Transverse colon (tissue), 4 donors: ENCODE measurements around the gene TMEM108. TPM values are rescaled to one million over a fixed set of nuclear protein-coding genes. Genes with fewer than 3 reads are reported as not detected.

Source experiments
- DNase-seq: peaks from one replicate; pipeline ENCODE4 v3.0.0-alpha.2; 2019
- H3K27ac ChIP-seq, 4 donors: fragments of 200-600 bp; sonication (generic); 2 replicates each; pipeline ENCODE4 v1.5.1; 2016 to 2018; ENCODE audit warnings: inconsistent platforms in 4 of 4
- H3K27me3 ChIP-seq: fragments of 200-600 bp; sonication (generic); 2 replicates; pipeline ENCODE4 v1.5.1; 2017; ENCODE audit warnings: inconsistent platforms
- H3K36me3 ChIP-seq, 4 donors: fragments of 200-600 bp; sonication (generic); 2 replicates each; pipeline ENCODE4 v1.5.1; 2017 to 2019; ENCODE audit warnings: inconsistent platforms in 4 of 4
- H3K4me1 ChIP-seq, 4 donors: fragments of 200-600 bp; sonication (generic); 2 replicates each; pipeline ENCODE4 v1.5.1; 2017 to 2020; ENCODE audit warnings: inconsistent platforms in 4 of 4
- H3K4me3 ChIP-seq, 4 donors: fragments of 200-600 bp; sonication (generic); 1 replicate in 1 of 4; 2 replicates in 3 of 4; pipeline versions ENCODE4 v1.5.1 to v1.6.1; 2017 to 2019; ENCODE audit warnings: inconsistent platforms in 4 of 4
- H3K9me3 ChIP-seq, 2 donors: fragments of 200-600 bp; sonication (generic); 2 replicates each; pipeline ENCODE4 v1.5.1; 2017 to 2019; ENCODE audit warnings: inconsistent platforms in 2 of 2
- EP300 ChIP-seq: sonication (generic); formaldehyde crosslinking; IDR thresholded peaks from one replicate; pipeline ENCODE4 v1.6.1; 2017; ENCODE audit warnings: antibody characterized with exemption, low read depth
- POLR2A ChIP-seq: fragments of 450-650 bp; IDR thresholded peaks from one replicate; pipeline ENCODE4 v1.6.1; 2016; ENCODE audit warnings: antibody characterized with exemption, mild to moderate bottlenecking, moderate library complexity
- POLR2AphosphoS5 ChIP-seq, 3 donors: sonication (generic); formaldehyde crosslinking; IDR thresholded peaks; one replicate each; pipeline ENCODE4 v1.6.1; 2016; ENCODE audit warnings: antibody characterized with exemption in 3 of 3
- WGBS, 2 donors: methylation state at CpG; one replicate each; pipeline ENCODE4 v1.1.5; 2018; ENCODE audit warnings: low coverage in 1 of 2; 5-methylcytosine and 5-hydroxymethylcytosine counted together
- in situ Hi-C, 4 donors: fragments of 200-750 bp; cut with MboI; loops; one replicate each; pipeline versions ENCODE4 v1.15.0 to v1.15.1; 2017; ENCODE audit warnings: low sequenced_read_pairs in 3 of 4, low pct_ligation_motif_present in 1 of 4, low pct_unique_long_range_greater_than_20kb in 1 of 4
- intact Hi-C: fragments of 100-400 bp; cut with DNase I; formaldehyde crosslinking; loops from one replicate; pipeline ENCODE4 v1.15.1; 2023; ENCODE audit warnings: low total_unique reads
- total RNA-seq, 4 donors: library from RNA; depleted of rRNA; stranded (reverse); fragments of >200 nt; gene quantifications; one replicate each; pipeline ENCODE4 v1.1.0, GENCODE V29; 2016
- TF ChIP-seq, protein P1 (sequence below), 5 experiments: fragments of 200-600 bp in 3 of 5; fragments of 450-650 bp in 2 of 5; sonication (generic) in 3 of 5; IDR thresholded peaks; 1 replicate in 2 of 5; 2 replicates in 3 of 5; pipeline ENCODE4 v1.5.1; 2016 to 2017; ENCODE audit warnings: antibody characterized with exemption in 5 of 5, inconsistent platforms in 3 of 5, mild to moderate bottlenecking in 2 of 5, moderate library complexity in 1 of 5

The TMEM108 gene
- total RNA-seq, 4 donors from 2014 or later, result 0.14 to 1.4 (median 0.80) TPM; not detected in 1

DNA sequence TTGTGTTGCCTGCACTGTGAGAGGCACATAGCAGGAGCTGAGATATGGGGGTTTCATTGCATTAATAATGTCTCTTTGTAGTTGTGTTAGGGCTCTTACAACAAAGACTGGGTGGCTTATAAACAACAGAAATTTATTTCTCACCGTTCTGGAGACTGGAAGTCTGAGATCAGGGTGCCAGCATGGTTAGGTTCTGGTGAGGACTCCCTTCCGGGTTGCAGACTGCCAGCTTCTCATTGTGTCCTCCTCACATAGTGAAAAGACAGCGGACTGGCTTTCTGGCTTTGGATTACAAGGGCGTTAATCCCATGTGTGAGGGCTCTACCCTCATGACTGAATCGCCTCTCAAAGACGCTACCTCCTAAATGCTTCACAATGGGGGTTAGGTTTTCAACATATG, 20.6 kb downstream of the TMEM108 start:
- intact Hi-C loops (no loop called here), in situ Hi-C loops (no loop called here)
- no peak overlapping the region for H3K4me3 ChIP-seq
- no peaks in the 10 kb centered on the region for H3K36me3 ChIP-seq
- H3K27ac ChIP-seq, result no peak overlapping the region
- no peaks in the 10 kb centered on the region for H3K9me3 ChIP-seq
- TF ChIP-seq POLR2A (no peak), EP300 (no peak), POLR2AphosphoS5 (IDR thresholded peaks at IDR 0.05) (no peak)
- TF ChIP-seq, protein P1, sequence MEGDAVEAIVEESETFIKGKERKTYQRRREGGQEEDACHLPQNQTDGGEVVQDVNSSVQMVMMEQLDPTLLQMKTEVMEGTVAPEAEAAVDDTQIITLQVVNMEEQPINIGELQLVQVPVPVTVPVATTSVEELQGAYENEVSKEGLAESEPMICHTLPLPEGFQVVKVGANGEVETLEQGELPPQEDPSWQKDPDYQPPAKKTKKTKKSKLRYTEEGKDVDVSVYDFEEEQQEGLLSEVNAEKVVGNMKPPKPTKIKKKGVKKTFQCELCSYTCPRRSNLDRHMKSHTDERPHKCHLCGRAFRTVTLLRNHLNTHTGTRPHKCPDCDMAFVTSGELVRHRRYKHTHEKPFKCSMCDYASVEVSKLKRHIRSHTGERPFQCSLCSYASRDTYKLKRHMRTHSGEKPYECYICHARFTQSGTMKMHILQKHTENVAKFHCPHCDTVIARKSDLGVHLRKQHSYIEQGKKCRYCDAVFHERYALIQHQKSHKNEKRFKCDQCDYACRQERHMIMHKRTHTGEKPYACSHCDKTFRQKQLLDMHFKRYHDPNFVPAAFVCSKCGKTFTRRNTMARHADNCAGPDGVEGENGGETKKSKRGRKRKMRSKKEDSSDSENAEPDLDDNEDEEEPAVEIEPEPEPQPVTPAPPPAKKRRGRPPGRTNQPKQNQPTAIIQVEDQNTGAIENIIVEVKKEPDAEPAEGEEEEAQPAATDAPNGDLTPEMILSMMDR (IDR thresholded peaks at IDR 0.05), result no peak
- no peaks in the 10 kb centered on the region for H3K4me1 ChIP-seq
- H3K27me3 ChIP-seq, result no peaks in the 10 kb centered on the region
- no peak for DNase-seq
- WGBS, 2 donors, result 63 to 80% methylated on average over 2 to 6 of the region's 6 CpGs

DNA sequence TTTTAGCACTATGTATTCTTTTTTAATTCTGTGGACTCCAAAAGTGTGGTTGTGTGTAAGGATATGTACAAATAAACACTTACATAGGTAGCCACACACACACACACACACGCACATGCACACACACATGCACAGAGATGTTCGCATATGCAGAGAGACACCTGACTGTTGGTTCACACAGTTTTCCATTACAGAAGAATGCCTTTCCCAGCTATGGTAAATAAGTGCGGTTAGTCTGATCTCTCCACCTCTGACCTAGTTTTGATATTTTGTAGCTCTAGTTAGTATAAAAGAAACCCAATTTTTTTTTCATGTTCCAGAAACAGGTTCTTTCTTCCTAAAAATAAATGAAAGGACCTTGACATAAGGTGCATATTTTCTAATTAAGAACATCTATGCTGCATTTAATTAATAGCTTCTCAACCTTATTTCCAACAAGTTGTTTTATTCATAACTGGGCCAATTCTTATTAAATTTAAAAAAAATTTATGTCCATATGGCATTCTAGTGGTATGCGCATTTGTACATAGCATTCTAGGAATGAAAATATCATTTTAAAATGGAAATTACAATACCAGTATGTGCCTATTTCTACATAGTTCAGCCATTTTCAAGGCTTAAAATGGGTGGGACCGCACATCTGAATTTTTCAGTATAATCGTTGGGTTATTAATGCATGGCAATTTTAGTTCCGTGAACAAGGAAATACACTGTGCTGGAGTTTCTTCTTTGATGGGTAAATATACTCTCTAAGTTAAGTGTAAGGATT, 27.2 kb downstream of the TMEM108 start:
- H3K27me3 ChIP-seq, result no peaks in the 10 kb centered on the region
- no peak for TF ChIP-seq POLR2A
- no peak for TF ChIP-seq EP300
- no peak for TF ChIP-seq POLR2AphosphoS5 (IDR thresholded peaks at IDR 0.05)
- TF ChIP-seq, protein P1 (IDR thresholded peaks at IDR 0.05), result no peak
- in situ Hi-C loops (no loop called here), intact Hi-C loops (no loop called here)
- no peak overlapping the region for H3K4me3 ChIP-seq
- H3K27ac ChIP-seq, result no peak overlapping the region
- WGBS, 2 donors, result 85 to 91% methylated on average over 6 to 7 of the region's 7 CpGs
- H3K4me1 ChIP-seq, result no peaks in the 10 kb centered on the region
- DNase-seq, result no peak
- no peaks in the 10 kb centered on the region for H3K36me3 ChIP-seq
- H3K9me3 ChIP-seq, result no peaks in the 10 kb centered on the region

DNA sequence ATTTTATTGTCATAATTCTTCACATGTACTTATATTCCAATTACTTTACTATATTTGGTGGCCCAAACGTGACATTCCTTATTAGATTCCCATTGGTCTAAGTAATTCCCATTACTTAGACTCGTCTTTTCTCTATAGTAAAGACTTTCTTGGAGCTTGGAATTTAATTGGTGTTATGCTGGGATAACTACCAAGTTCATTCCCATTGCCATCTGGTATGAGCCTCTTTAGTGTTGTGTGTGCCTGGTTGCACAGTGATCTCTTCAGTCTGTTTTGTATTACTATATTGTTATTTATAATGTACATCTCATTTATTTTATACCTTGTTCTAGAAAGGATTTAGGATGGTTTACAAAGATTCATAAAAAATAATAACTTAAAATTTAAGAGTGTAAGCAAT, 27.8 kb downstream of the TMEM108 start:
- in situ Hi-C loops, result no loop called here

DNA sequence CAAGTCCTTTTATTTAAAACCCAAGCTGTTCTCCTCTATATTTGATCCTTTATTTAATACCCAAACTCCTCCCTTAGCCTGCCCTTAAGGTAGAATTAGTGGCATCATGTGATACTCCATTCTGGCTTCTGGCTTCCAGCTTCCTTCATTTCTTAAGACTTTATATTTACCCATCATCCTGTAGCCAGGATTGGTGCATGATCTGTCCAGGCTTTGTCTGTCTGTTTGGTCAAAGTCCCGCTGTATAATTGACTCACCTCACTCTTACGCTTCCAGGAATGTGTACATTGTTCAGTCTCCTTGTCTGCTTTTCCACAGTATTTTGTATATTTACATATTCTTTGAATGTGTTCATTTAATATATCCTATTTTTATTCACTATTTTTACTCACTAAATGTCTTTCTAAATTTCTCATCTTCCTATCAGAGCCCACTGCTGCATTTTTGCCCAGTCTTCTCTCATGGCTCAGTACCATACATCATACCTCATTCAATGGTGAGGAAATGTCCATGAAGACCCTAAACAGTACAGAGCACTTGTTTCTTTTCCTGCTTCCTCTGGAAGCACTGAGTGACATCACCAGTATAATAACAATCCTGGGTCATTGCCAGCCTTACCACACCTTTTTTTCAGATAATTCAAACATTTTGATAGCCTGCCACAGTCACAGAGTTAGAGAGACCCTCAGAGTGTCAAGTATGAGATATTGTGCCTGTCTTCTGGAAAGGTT, 31.5 kb downstream of the TMEM108 start:
- in situ Hi-C loops (no loop called here), intact Hi-C loops (no loop called here)
- no peak overlapping the region for H3K27ac ChIP-seq
- H3K27me3 ChIP-seq, result no peaks in the 10 kb centered on the region
- no peaks in the 10 kb centered on the region for H3K9me3 ChIP-seq
- DNase-seq, result no peak
- no peak overlapping the region for H3K4me3 ChIP-seq
- TF ChIP-seq POLR2AphosphoS5 (IDR thresholded peaks at IDR 0.05), result no peak
- TF ChIP-seq, protein P1 (IDR thresholded peaks at IDR 0.05), result no peak
- no peak for TF ChIP-seq EP300
- no peak for TF ChIP-seq POLR2A
- no peaks in the 10 kb centered on the region for H3K36me3 ChIP-seq
- H3K4me1 ChIP-seq, result no peaks in the 10 kb centered on the region
- 44 to 55% methylated on average over 2 of the region's 2 CpGs for whole genome bisulfite sequencing, 2 donors

More for the DNA sequence above, 27.8 kb downstream of the TMEM108 start:
- H3K27ac ChIP-seq, result no peak overlapping the region
- intact Hi-C loops, result no loop called here
- H3K4me1 ChIP-seq, result no peaks in the 10 kb centered on the region
- no peak overlapping the region for H3K4me3 ChIP-seq
- H3K36me3 ChIP-seq, result no peaks in the 10 kb centered on the region
- TF ChIP-seq EP300 (no peak), POLR2AphosphoS5 (IDR thresholded peaks at IDR 0.05) (no peak), POLR2A (no peak)
- TF ChIP-seq, protein P1 (IDR thresholded peaks at IDR 0.05), result no peak
- H3K9me3 ChIP-seq, result no peaks in the 10 kb centered on the region
- WGBS, 2 donors, result 58 to 71% methylated on average over 2 of the region's 2 CpGs
- no peaks in the 10 kb centered on the region for H3K27me3 ChIP-seq
- no peak for DNase-seq
